GM12892 (cell line): ENCODE measurements around the gene CLSTN1.

ENCODE experiments used
- DNase-seq: peaks from one replicate; pipeline ENCODE4 v3.0.0; 2011; ENCODE audit not compliant: insufficient read length
- FAIRE-seq: peaks from 2 replicates; lab custom pipeline; 2011; peaks lifted over from hg19 to GRCh38; lab: Jason Lieb, UNC
- POLR2A ChIP-seq: IDR thresholded peaks from 2 replicates; pipeline ENCODE4 v1.6.1; 2011; ENCODE audit warnings: low read depth, low read length, control low read depth
- POLR2AphosphoS5 ChIP-seq: IDR thresholded peaks from 2 replicates; pipeline ENCODE4 v1.6.1; 2011; ENCODE audit warnings: low read depth, low read length, control low read depth
- TAF1 ChIP-seq: IDR thresholded peaks from 2 replicates; pipeline ENCODE4 v1.6.1; 2011; ENCODE audit warnings: low read depth, mild to moderate bottlenecking, control low read depth, low read length, borderline replicate concordance

The CLSTN1 gene

GRCh38 chr1:9728451-9729295 is 95.1 kb downstream of the CLSTN1 start:
- TF ChIP-seq POLR2AphosphoS5 (no peak), POLR2A (no peak), TAF1 (no peak)
- FAIRE-seq, result no peak

GRCh38 chr1:9726905-9727595 is 96.7 kb downstream of the CLSTN1 start:
- no peak for FAIRE-seq
- TF ChIP-seq TAF1 (no peak), POLR2A (no peak), POLR2AphosphoS5 (no peak)

More at GRCh38 chr1:9728451-9729295, 95.1 kb downstream of the CLSTN1 start:
- DNase-seq, result no peak

GRCh38 chr1:9726406-9726805 is 97.4 kb downstream of the CLSTN1 start:
- FAIRE-seq (no peak), DNase-seq (no peak)
- TF ChIP-seq POLR2AphosphoS5 (no peak), POLR2A (no peak), TAF1 (no peak)

More at GRCh38 chr1:9726905-9727595, 96.7 kb downstream of the CLSTN1 start:
- no peak for DNase-seq

GRCh38 chr1:9724706-9725476 is 98.9 kb downstream of the CLSTN1 start:
- peak; percentile 88 for DNase-seq
- FAIRE-seq, result peak; percentile 87
- TF ChIP-seq POLR2A, result 0 out of 2 replicates have a peak, but pooled peaks have one; percentile 13
- TF ChIP-seq POLR2AphosphoS5, result no peak

GRCh38 chr1:9723926-9724325 is 99.8 kb downstream of the CLSTN1 start:
- FAIRE-seq, result no peak
- TF ChIP-seq POLR2AphosphoS5 (no peak), POLR2A (no peak), TAF1 (no peak)
- no peak for DNase-seq

- FAIRE-seq (no peak), DNase-seq (no peak)
- TF ChIP-seq POLR2A (no peak), TAF1 (no peak), POLR2AphosphoS5 (no peak)
Observed at GRCh38 chr1:9723068-9723805, 100.5 kb downstream of the CLSTN1 start.

GRCh38 chr1:9722378-9722749 is 101.4 kb downstream of the CLSTN1 start:
- DNase-seq (no peak), FAIRE-seq (no peak)
- no peak for TF ChIP-seq POLR2A
- no peak for TF ChIP-seq POLR2AphosphoS5
- no peak for TF ChIP-seq TAF1

GRCh38 chr1:9721606-9722377 is 102.0 kb downstream of the CLSTN1 start:
- FAIRE-seq, result no peak

GRCh38 chr1:9720785-9721605 is 102.8 kb downstream of the CLSTN1 start:
- FAIRE-seq, result no peak
- TF ChIP-seq POLR2A (no peak), POLR2AphosphoS5 (no peak), TAF1 (no peak)
- DNase-seq, result no peak

More at GRCh38 chr1:9721606-9722377, 102.0 kb downstream of the CLSTN1 start:
- peak; percentile 66 for DNase-seq
- TF ChIP-seq TAF1 (no peak), POLR2A (no peak), POLR2AphosphoS5 (no peak)
